ENCODE measurements around the gene PROK1. TPM values are rescaled to one million over a fixed set of nuclear protein-coding genes. Genes with fewer than 3 reads are reported as not detected.

The PROK1 gene
- total and polyA plus RNA-seq, 2 experiments from 2014 or later: not detected

GRCh38 chr1:110489406-110489805 lies 38.5 kb downstream of the PROK1 start:
- Mint-ChIP-seq H3K9me3 (no peaks in the 10 kb centered on the region), H3K36me3 (ENCODE audit: low read depth) (no peaks in the 10 kb centered on the region), H3K27me3 (ENCODE audit: insufficient read depth, low read depth, poor library complexity) (peaks cover 18% of the 10 kb centered on the region), H3K4me1 (peaks cover 11% of the 10 kb centered on the region), H3K4me3 (no peak overlapping the region), H3K27ac (no peak overlapping the region)
- Histone ChIP-seq H3K9me2 (ENCODE audit: insufficient read depth) (no peaks in the 10 kb centered on the region), H3K4me1 (ENCODE audit: insufficient read depth) (peaks cover 4% of the 10 kb centered on the region; the same call in 1 of the 2 replicates), H3K27ac (ENCODE audit: low read depth) (no peak overlapping the region), H3F3A (replicated peaks; ENCODE audit: low read depth) (no peaks in the 10 kb centered on the region), H3K4me3 (no peak overlapping the region), H3K27me3 (ENCODE audit: insufficient read depth) (no peaks in the 10 kb centered on the region), H3K4me2 (no peak overlapping the region), H3K79me2 (replicated peaks; ENCODE audit: insufficient read depth) (no peaks in the 10 kb centered on the region), H3K36me3 (ENCODE audit: insufficient read depth) (no peaks in the 10 kb centered on the region), H4K20me1 (replicated peaks; ENCODE audit: insufficient read depth) (no peaks in the 10 kb centered on the region), H2AFZ (no peak overlapping the region)
- TF ChIP-seq STAT1 (IDR thresholded peaks at IDR 0.05; ENCODE audit: unreplicated experiment) (no peak), ZNF114 (CRISPR knock-in tag; IDR thresholded peaks at IDR 0.05) (no peak), CTCF (conservative IDR thresholded peaks at IDR 0.05; ENCODE audit: low read depth in 2 of 2) (no peak)
- no peak for DNase-seq (ENCODE audit: low spot score)
- ATAC-seq: no peak

- no peak; the same call in 2 of the 3 replicates for ATAC-seq
- no peaks in the 10 kb centered on the region for H3K27me3 ChIP-seq (ENCODE audit: insufficient read depth)
- H3K4me1 Mint-ChIP-seq: peaks cover 17% of the 10 kb centered on the region
- no peaks in the 10 kb centered on the region for H4K20me1 ChIP-seq (replicated peaks; ENCODE audit: insufficient read depth)
- no peak for DNase-seq (ENCODE audit: low spot score)
- peaks cover 10% of the 10 kb centered on the region; the same call in 1 of the 2 replicates for H3K4me1 ChIP-seq (ENCODE audit: insufficient read depth)
- no peak overlapping the region for H3K27ac Mint-ChIP-seq
- no peak overlapping the region for H2AFZ ChIP-seq
- H3K36me3 ChIP-seq (ENCODE audit: insufficient read depth): no peaks in the 10 kb centered on the region
- no peaks in the 10 kb centered on the region for H3K9me3 Mint-ChIP-seq
- no peaks in the 10 kb centered on the region for H3F3A ChIP-seq (replicated peaks; ENCODE audit: low read depth)
- no peak overlapping the region for H3K4me3 ChIP-seq
- no peaks in the 10 kb centered on the region for H3K9me2 ChIP-seq (ENCODE audit: insufficient read depth)
- H3K79me2 ChIP-seq (replicated peaks; ENCODE audit: insufficient read depth): no peaks in the 10 kb centered on the region
- H3K4me2 ChIP-seq: no peak overlapping the region
- no peaks in the 10 kb centered on the region for H3K36me3 Mint-ChIP-seq (ENCODE audit: low read depth)
- H3K27ac ChIP-seq (ENCODE audit: low read depth): no peak overlapping the region
- no peak overlapping the region for H3K4me3 Mint-ChIP-seq
- peaks cover 18% of the 10 kb centered on the region for H3K27me3 Mint-ChIP-seq (ENCODE audit: insufficient read depth, low read depth, poor library complexity)
- TF ChIP-seq ZNF331 (CRISPR knock-in tag; IDR thresholded peaks at IDR 0.05; ENCODE audit: low read depth): no peak
- TF ChIP-seq EZH2 (IDR thresholded peaks at IDR 0.05; ENCODE audit: low read depth, unreplicated experiment): no peak
- TF ChIP-seq NANOG (IDR thresholded peaks at IDR 0.05; ENCODE audit: borderline replicate concordance): no peak
- no peak for TF ChIP-seq ZNF114 (CRISPR knock-in tag; IDR thresholded peaks at IDR 0.05)
- no peak for TF ChIP-seq CTCF (conservative IDR thresholded peaks at IDR 0.05; ENCODE audit: low read depth in 2 of 2)
- TF ChIP-seq CREB1 (CRISPR knock-in tag; IDR thresholded peaks at IDR 0.05; ENCODE audit: low read depth): no peak
- no peak for TF ChIP-seq JUNB (IDR thresholded peaks at IDR 0.05; ENCODE audit: unreplicated experiment)
- no peak for TF ChIP-seq EZH2phosphoT487 (IDR thresholded peaks at IDR 0.05; ENCODE audit: unreplicated experiment)
- no peak for TF ChIP-seq ZNF462 (CRISPR knock-in tag; IDR thresholded peaks at IDR 0.05)
Observed at GRCh38 chr1:110489973-110490542, 39.1 kb downstream of the PROK1 start.
